ENCODE data around the gene CDK6.
A peak's percentile ranks its signal among the peaks of the same experiment; 100 is the strongest.

Gene CDK6

DNA sequence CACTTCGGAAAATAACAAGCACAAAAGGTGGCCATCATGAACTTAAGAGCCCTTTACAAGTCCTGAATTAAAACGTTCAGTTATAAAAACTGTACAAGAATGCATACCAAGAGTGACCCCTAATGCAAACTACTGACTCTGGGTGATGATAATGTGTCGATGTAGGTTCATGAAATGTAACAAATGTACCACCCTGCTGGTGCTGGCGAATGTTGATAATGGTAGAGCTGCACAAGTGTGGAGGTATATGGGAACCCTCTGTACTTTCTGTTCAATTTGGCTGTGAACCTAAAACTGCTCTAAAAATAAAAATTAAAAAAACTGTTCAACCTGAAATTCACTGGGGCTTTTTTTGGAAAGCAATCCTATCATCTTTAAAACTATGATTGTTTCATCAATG is 249.5 kb downstream of the CDK6 start:
- DNase-seq (ENCODE audit: low spot score) = no peak

DNA sequence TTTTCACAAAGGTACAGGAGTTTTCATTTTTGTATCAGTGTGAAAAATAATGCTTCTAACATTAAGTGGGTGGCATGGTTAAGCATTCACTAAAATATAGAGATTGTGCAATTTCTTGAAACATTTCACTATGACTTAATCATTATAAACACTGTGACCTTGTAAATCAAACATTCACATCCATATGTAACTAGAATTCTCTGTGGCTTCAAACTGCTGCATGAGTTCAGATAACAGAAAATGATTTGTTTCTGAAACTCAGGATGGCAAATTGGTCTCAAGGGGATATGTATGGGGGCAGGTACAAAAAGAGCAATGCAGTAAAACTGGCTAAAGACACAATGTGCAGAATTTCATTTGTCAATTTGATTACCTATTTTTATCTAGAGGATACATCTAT is 250.0 kb downstream of the CDK6 start:
- peak; percentile 9 for DNase-seq (ENCODE audit: low spot score)

DNA sequence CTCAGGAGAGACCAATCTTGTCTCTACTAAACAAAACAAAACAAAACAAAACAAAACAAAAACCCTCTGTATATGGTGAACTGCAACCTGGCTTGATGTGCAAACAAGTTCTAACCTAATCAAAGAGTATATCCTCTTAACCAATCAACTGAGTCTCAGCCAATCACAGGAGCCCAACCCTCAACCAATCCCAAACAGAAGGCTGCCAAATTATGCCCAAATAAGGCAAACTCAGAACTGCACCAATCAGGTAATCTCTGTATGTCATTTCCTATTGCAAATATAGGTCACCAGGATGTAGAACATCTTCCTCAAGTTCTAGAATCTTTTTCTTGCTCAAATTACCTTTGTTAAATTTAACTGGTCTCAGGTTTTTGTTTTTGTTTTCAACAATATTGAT is 251.4 kb downstream of the CDK6 start:
- no peak for DNase-seq (ENCODE audit: low spot score)

DNA sequence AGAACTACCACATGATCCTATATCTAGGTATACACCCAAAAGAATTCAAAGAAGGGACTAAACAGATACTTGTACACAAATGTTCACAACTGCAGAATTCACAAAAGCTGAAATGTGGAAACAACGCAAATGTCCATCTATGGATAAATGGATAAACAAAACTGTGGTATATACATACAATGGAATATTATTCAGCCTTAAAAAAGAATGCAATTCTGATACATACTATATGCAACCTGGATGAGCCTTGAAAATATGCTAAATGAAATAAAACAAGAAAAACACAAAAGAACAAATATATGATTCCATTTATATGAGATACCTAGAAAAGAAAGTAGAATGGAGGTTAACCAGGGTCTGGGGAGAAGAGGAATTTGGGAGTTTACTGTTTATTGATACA is 253.4 kb downstream of the CDK6 start:
- no peak for DNase-seq (ENCODE audit: low spot score)

DNA sequence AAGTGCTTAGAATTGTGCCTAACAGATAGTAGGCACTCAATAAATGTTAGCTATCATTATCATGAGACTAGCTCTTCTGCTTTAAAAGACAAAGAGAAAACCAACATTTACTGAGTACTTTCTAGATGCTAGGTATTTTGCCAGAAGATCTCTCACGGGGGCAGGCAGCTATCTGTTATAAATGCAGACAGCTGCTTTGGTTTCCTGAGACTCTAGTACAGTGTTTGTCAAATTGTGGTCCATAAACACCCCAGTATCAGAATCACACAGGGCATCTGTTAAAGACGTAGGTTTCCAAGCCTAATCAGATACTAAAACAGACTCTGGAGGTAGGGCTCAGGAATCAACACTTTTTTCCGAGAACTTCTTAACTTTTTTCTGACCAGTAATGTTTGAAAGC is 260.1 kb downstream of the CDK6 start:
- no peak for DNase-seq (ENCODE audit: low spot score)

DNA sequence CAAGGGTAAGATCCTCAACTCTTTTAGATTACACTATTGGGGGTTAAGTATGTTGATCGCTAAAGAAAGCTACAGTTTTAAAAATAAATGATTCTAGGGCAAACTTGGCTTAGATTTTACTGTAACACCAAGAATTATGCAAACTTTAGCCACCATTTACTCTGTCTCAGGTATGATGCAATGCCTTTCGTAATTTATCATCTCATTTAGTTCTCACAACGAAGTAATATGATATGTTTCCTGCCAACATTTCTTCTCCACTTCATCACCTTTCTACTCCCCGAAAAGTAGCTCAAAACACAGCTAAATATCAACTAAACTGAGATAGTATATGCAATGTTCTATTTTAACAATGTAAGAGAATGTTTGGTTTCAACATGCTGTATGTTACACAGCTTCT is 267.2 kb downstream of the CDK6 start:
- DNase-seq (ENCODE audit: low spot score) = no peak

DNA sequence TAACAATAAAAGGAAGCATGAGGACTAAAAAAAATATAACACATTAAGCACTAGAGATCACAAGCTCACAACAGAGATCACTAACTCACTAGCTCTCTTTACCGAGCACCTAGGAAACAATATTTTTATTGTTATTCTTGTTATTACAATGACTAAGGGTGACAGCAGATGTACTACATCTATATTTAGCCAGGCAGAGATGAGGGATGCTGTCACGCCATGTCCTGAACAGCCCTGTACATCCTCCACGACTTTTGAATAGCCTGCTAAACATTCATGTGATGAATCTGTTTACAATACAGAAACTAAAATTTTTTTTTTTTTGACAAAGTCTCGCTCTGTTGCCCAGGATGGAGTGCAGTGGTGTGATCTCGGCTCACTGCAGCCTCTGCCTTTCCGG is 268.9 kb downstream of the CDK6 start:
- DNase-seq (ENCODE audit: low spot score) = no peak

DNA sequence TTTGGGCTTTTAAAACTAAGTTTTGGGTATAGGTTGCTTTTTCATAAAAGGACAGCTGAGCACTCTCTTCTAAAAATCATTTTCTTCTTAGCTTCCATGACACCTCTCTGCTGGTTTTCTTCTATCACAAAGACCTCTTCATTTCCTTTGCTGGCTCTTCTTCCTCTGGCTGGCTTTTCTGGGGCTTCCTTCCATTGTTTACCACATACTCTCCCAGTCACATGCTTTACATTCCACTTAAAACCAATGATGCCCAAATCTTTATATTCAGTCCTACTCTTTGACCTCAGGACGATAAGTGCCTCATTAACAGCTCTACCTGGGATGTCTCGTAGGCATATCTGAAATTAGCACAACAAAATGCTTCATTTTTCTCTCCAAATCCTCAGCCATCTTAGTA is 273.0 kb downstream of the CDK6 start:
- DNase-seq (ENCODE audit: low spot score) = no peak

DNA sequence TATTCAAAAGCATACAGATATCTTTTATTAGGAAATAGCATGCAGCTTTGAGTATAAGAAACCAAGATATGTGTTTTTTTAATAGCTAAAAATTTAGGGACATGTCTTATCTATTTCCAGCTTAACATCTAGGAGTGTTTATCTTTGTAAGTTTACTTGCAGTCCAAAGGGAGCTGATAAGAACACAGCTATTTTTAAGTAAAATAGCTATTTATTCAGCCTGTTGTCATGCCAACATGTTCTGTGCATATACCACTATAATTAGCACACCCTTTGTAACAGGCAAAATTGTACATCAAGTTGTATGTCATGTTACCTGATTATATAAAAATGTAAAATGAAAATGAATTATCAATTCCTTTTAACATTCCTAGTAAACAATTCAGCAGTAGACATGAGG is 275.8 kb downstream of the CDK6 start:
- DNase-seq (ENCODE audit: low spot score) = no peak

DNA sequence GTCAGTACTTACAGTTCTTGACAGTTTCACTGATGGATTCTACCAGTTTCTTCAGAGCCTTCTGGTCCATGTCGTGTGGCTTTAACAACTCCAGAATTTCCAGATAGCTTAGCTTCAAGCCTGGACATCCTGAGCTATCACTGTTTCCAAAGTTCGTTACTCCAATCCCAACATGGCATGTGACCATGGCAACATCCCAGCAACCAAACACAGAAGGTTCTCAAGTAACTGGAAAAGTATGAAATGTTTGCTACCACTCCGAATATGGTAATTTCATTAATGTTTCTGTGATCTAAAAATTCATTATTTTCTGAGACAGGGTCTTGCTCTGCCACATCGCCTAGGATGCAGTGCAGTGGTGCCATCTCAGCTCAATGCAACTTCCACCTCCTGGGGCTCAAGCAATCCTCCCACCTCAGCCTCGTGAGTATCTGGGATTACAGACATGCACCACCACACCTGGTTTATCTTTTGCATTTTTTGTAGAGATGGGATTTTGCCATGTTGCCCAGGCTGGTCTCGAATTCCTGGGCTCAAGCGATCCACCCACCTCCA is 278.5 kb downstream of the CDK6 start:
- peak; percentile 6 for DNase-seq (ENCODE audit: low spot score)

DNA sequence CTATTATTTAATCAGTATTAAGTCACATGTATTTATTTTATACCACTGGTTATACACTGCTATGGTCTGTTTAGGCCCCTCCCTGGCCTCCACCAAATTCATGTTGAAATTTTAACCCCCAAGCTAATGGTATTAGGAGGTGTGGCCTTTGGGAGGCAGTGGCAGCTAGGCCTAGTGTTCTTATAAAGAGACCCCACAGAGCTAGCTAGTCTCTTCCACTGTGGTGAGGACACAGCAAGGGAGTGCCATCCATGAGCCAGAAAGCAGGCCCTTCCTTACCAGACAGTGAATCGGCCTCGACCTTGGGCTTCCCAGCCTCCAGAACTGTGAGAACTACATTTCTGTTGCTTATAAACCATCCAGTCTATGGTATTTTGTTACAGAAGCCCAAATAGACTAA is 279.1 kb downstream of the CDK6 start:
- DNase-seq (ENCODE audit: low spot score) = no peak
